HepG2 (cell line): ENCODE measurements around the gene PLXNA4. TPM values are rescaled to one million over a fixed set of nuclear protein-coding genes. Genes with fewer than 3 reads are reported as not detected.

ENCODE experiments used
- ATAC-seq: fragments of 200-7000 bp; cut with Tn5 transposase; 3 replicates; pipeline ENCODE4 v1.9.1; 2020; ENCODE audit warnings: mild to moderate bottlenecking, moderate library complexity
- BruUV-seq: library from RNA; stranded (reverse); fragments of 400-500 nt; replicated peaks from 2 replicates; lab custom pipeline; 2021; lab: Mats Ljungman, UMichigan
- CTCF ChIA-PET: fragments of 300-600 bp; formaldehyde crosslinking; extraction: SDS; loops from one replicate; lab custom pipeline; 2021; ENCODE audit warnings: low total read pairs, inconsistent platforms, low intra/inter-chr PET ratio; lab: Yijun Ruan, JAX
- POLR2A ChIA-PET: fragments of 350-600 bp; sonication (Branson Sonifier 250); formaldehyde crosslinking; loops from one replicate; lab custom pipeline; 2020; ENCODE audit warnings: antibody characterized with exemption, inconsistent platforms; lab: Yijun Ruan, JAX
- DNase-seq: peaks from one replicate; pipeline ENCODE4 v3.0.0-alpha.2; 2015; ENCODE audit warnings: low spot score
- FAIRE-seq: peaks from 3 replicates; lab custom pipeline; 2011; peaks lifted over from hg19 to GRCh38; lab: Jason Lieb, UNC
- H2AFZ ChIP-seq: one replicate; pipeline ENCODE4 v1.6.1; 2011; ENCODE audit warnings: low read length, inconsistent platforms
- H3K27ac ChIP-seq: fragments of 300-600 bp; 3 replicates; pipeline ENCODE4 v1.8.0; 2011; ENCODE audit warnings: mixed run types, mild to moderate bottlenecking, mixed read lengths, low read length, inconsistent platforms; ENCODE audit not compliant: insufficient read depth; ENCODE audit errors: extremely low read length
- H3K27me3 ChIP-seq, 2 experiments: fragments of 200-600 bp in 1 of 2; 2 replicates in 1 of 2; 3 replicates in 1 of 2; pipeline versions ENCODE4 v1.6.0 to v1.8.0; 2011; ENCODE audit warnings: low read length in 2 of 2, mild to moderate bottlenecking in 2 of 2, moderate library complexity in 2 of 2, inconsistent platforms in 1 of 2; ENCODE audit not compliant: insufficient read depth in 2 of 2, control insufficient read depth in 1 of 2
- H3K36me3 ChIP-seq, 2 experiments: fragments of 200-600 bp in 1 of 2; replicated peaks in 1 of 2; 2 replicates in 1 of 2; 3 replicates in 1 of 2; pipeline versions ENCODE4 v1.5.1 to v1.8.0; 2011; ENCODE audit warnings: low read length in 2 of 2, inconsistent platforms in 1 of 2; ENCODE audit not compliant: insufficient read depth in 2 of 2, control insufficient read depth in 1 of 2
- H3K4me1 ChIP-seq: 2 replicates; pipeline ENCODE4 v1.5.1; 2012; ENCODE audit warnings: low read length, inconsistent platforms; ENCODE audit not compliant: insufficient read depth
- H3K4me2 ChIP-seq: 2 replicates; pipeline ENCODE4 v1.6.0; 2011; ENCODE audit warnings: low read depth, low read length, inconsistent platforms
- H3K4me3 ChIP-seq, 3 experiments: fragments of 200-600 bp in 1 of 3; sonication (generic), shearing (Covaris generic) in 1 of 3; replicated peaks in 1 of 3; 2 replicates each; pipeline ENCODE4 v1.5.1; 2011 to 2016; ENCODE audit warnings: low read length in 3 of 3, inconsistent platforms in 2 of 3, low read depth in 2 of 3, mild to moderate bottlenecking in 2 of 3, control low read depth in 1 of 3, mixed read lengths in 1 of 3; ENCODE audit not compliant: insufficient read depth in 1 of 3
- H3K79me2 ChIP-seq: one replicate; pipeline ENCODE4 v1.6.1; 2011; ENCODE audit warnings: low read length, inconsistent platforms; ENCODE audit not compliant: insufficient read depth
- H3K9ac ChIP-seq: 2 replicates; pipeline ENCODE4 v1.6.0; 2011; ENCODE audit warnings: mild to moderate bottlenecking, low read depth, low read length, inconsistent platforms; ENCODE audit not compliant: insufficient read depth
- H3K9me3 ChIP-seq: 2 replicates; pipeline ENCODE4 v1.5.1; 2012; ENCODE audit warnings: mild to moderate bottlenecking, low read length
- H4K20me1 ChIP-seq: 2 replicates; pipeline ENCODE4 v1.6.0; 2011; ENCODE audit warnings: inconsistent platforms, mild to moderate bottlenecking, low read length, moderate library complexity; ENCODE audit not compliant: insufficient read depth
- EP300 ChIP-seq, 3 experiments: sonication (generic) in 1 of 3; formaldehyde crosslinking in 1 of 3; IDR thresholded peaks; 2 replicates each; pipeline versions ENCODE4 v1.5.1 to v1.6.1; 2011 to 2020; ENCODE audit warnings: low read depth in 2 of 3, low read length in 2 of 3, borderline replicate concordance in 1 of 3, improper control_type of control experiment in 1 of 3, mild to moderate bottlenecking in 1 of 3, missing genetic modification reagents in 1 of 3, moderate library complexity in 1 of 3
- GATA4 ChIP-seq: sonication (generic); IDR thresholded peaks from 2 replicates; pipeline ENCODE4 v1.6.1; 2016; ENCODE audit warnings: antibody characterized with exemption, low read depth, borderline replicate concordance
- PAX8 ChIP-seq: sonication (generic); formaldehyde crosslinking; IDR thresholded peaks from 2 replicates; pipeline ENCODE4 v1.8.0; 2022; ENCODE audit warnings: mild to moderate bottlenecking, missing genetic modification reagents, borderline replicate concordance
- SRSF9 ChIP-seq: fragments of 200-400 bp; formaldehyde crosslinking; IDR thresholded peaks from 2 replicates; pipeline ENCODE4 v1.6.1; 2018; ENCODE audit warnings: borderline replicate concordance, mild to moderate bottlenecking, low read depth, low read length; ENCODE audit not compliant: insufficient read depth, poor library complexity, severe bottlenecking
- THAP11 ChIP-seq: IDR thresholded peaks from 2 replicates; pipeline ENCODE4 v1.6.1; 2016; ENCODE audit warnings: missing biosample characterization, missing genetic modification reagents
- XBP1 ChIP-seq: sonication (generic); formaldehyde crosslinking; IDR thresholded peaks from 2 replicates; pipeline ENCODE4 v1.5.0; 2020; ENCODE audit warnings: missing genetic modification reagents
- YY1 ChIP-seq: IDR thresholded peaks from 2 replicates; pipeline ENCODE4 v1.6.1; 2011; ENCODE audit warnings: low read length, low read depth, moderate library complexity, mild to moderate bottlenecking; ENCODE audit not compliant: insufficient read depth, insufficient replicate concordance
- ZMYM3 ChIP-seq: sonication (generic); formaldehyde crosslinking; IDR thresholded peaks from 2 replicates; pipeline ENCODE4 v1.5.1; 2020; ENCODE audit warnings: mild to moderate bottlenecking, missing genetic modification reagents
- WGBS: methylation state at CpG from one replicate; pipeline ENCODE4 v1.1.6; 2017; ENCODE audit warnings: low lambda C conversion rate; 5-methylcytosine and 5-hydroxymethylcytosine counted together
- in situ Hi-C: cut with HindIII; loops from 2 replicates; pipeline ENCODE4 v1.10.0; 2017; ENCODE audit warnings: low pct_unique_long_range_greater_than_20kb; ENCODE audit not compliant: extremely low pct_ligation_motif_present
- intact Hi-C: fragments of 100-400 bp; cut with micrococcal nuclease; formaldehyde crosslinking; loops from one replicate; pipeline ENCODE4 v1.10.0; 2022; ENCODE audit not compliant: unreplicated experiment
- polyA plus RNA-seq, 8 experiments: library from polyadenylated mRNA; depleted of rRNA in 3 of 8; stranded (reverse) in 7 of 8; unstranded in 1 of 8; fragments of >200 nt; fragmentation: Illumina TruSeq in 4 of 8; extraction: Trizol in 4 of 8; gene quantifications; 2 replicates each; pipeline versions ENCODE4 v1.2.1 to v1.2.3, GENCODE V29; 2011 to 2016; ENCODE audit warnings: low read depth in 4 of 8, missing spikeins in 1 of 8, mixed read lengths in 1 of 8; ENCODE audit not compliant: insufficient read depth in 1 of 8
- total RNA-seq, 5 experiments: library from RNA; depleted of rRNA; stranded (reverse); fragments of >200 nt; fragmentation: Illumina TruSeq; extraction: Trizol; gene quantifications; 2 replicates each; pipeline ENCODE4 v1.2.3, GENCODE V29; 2016; ENCODE audit warnings: low read depth in 1 of 5
- TF ChIP-seq, protein P1 (sequence below): sonication (generic); formaldehyde crosslinking; IDR thresholded peaks from 2 replicates; pipeline ENCODE4 v1.8.1; 2023; ENCODE audit warnings: mild to moderate bottlenecking, missing genetic modification reagents, borderline replicate concordance
- TF ChIP-seq, protein P2 (sequence below): sonication (generic); formaldehyde crosslinking; IDR thresholded peaks from 2 replicates; pipeline ENCODE4 v1.4.0; 2020; ENCODE audit warnings: low read depth, mild to moderate bottlenecking, missing genetic modification reagents

PLXNA4 gene
- total and polyA plus RNA-seq, 2 of the 13 experiments (the other 11 are each of a cell fraction or from before 2014, with no cell fraction given): 0.01 to 0.04 TPM

DNA sequence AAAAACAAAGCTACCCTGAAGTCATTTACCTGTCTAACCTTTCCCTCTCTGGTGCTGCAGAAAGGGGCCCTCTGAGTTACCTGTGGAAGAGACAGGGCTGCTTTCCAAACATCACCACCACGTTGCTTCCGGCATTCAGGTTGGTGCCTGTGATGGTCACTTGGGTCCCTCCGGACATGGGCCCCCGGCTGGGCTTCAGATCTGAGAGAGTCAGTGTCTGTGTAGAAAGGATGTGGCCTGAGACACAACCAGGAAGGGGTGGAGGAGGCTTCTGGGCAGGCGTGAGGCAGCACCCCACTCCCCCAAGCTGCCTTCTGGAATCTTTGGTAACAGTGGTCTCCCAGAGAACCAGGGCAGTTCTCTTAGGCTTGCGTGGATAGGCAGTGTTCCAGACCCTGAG is 388.9 kb downstream of the PLXNA4 start:
- Histone ChIP-seq H3K27ac (no peak overlapping the region), H3K4me3 (no peak overlapping the region), H3K9ac (no peak overlapping the region), H3K27me3 (peaks cover 0 to 10% of the 10 kb centered on the region in 2 experiments; a peak in 1 of 5 replicates), H3K9me3 (peaks cover 30% of the 10 kb centered on the region), H3K79me2 (no peaks in the 10 kb centered on the region), H4K20me1 (no peaks in the 10 kb centered on the region), H3K36me3 (no peaks in the 10 kb centered on the region), H2AFZ (no peak overlapping the region), H3K4me1 (no peaks in the 10 kb centered on the region), H3K4me2 (no peak overlapping the region)
- intact Hi-C loops: no loop called here
- TF ChIP-seq ZMYM3 (CRISPR knock-in tag) (no peak), PAX8 (no peak), XBP1 (CRISPR knock-in tag) (no peak)
- FAIRE-seq (no peak), ATAC-seq (no peak), DNase-seq (no peak)
- 40% methylated on average over 4 of the region's 6 CpGs for WGBS
- ChIA-PET CTCF (no interaction called here), POLR2A (no interaction called here)
- no TSS peak for BruUV-seq
- in situ Hi-C loops: no loop called here

DNA sequence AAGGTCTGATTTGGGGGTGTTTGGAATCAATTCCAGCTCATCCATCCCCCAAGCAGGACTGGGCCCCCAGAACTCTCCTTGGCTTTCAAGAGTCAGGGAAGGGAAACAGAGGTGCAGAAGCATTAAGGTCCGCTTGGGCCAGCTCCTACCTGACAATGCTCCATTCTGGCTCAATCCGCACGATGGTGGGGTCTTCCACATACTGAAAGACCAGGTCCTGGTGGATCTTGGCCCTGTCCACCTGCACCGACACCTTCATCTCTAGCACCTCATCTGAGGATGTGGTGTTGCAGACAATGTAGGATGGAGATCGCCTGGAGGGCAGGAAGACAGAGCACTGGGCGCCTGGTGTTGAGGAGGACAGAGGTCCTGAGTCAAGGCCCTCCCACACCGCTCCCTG is 391.1 kb downstream of the PLXNA4 start:
- DNase-seq: no peak
- ATAC-seq: no peak
- no peaks in the 10 kb centered on the region for H3K36me3 ChIP-seq
- H3K4me1 ChIP-seq: no peaks in the 10 kb centered on the region
- in situ Hi-C loops: no loop called here
- H3K27me3 ChIP-seq: peaks cover 0 to 9% of the 10 kb centered on the region in 2 experiments; a peak in 2 of 5 replicates
- no peak overlapping the region for H3K27ac ChIP-seq
- WGBS: 9% methylated on average over 7 of the region's 7 CpGs
- no TSS peak for BruUV-seq
- no peak overlapping the region for H3K9ac ChIP-seq
- peaks cover 30% of the 10 kb centered on the region for H3K9me3 ChIP-seq
- H3K4me2 ChIP-seq: no peak overlapping the region
- CTCF ChIA-PET: no interaction called here
- H3K79me2 ChIP-seq: no peaks in the 10 kb centered on the region
- no peak for FAIRE-seq
- no peak overlapping the region for H3K4me3 ChIP-seq
- H2AFZ ChIP-seq: no peak overlapping the region
- intact Hi-C loops: no loop called here
- no peaks in the 10 kb centered on the region for H4K20me1 ChIP-seq
- POLR2A ChIA-PET: no interaction called here
- TF ChIP-seq, protein P1, sequence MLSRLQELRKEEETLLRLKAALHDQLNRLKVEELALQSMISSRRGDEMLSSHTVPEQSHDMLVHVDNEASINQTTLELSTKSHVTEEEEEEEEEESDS (CRISPR knock-in tag): no peak
- TF ChIP-seq, protein P2, sequence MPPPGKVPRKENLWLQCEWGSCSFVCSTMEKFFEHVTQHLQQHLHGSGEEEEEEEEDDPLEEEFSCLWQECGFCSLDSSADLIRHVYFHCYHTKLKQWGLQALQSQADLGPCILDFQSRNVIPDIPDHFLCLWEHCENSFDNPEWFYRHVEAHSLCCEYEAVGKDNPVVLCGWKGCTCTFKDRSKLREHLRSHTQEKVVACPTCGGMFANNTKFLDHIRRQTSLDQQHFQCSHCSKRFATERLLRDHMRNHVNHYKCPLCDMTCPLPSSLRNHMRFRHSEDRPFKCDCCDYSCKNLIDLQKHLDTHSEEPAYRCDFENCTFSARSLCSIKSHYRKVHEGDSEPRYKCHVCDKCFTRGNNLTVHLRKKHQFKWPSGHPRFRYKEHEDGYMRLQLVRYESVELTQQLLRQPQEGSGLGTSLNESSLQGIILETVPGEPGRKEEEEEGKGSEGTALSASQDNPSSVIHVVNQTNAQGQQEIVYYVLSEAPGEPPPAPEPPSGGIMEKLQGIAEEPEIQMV (CRISPR knock-in tag): no peak
- TF ChIP-seq THAP11 (CRISPR knock-in tag) (no peak), SRSF9 (no peak), YY1 (no peak), GATA4 (no peak), EP300 (IDR thresholded peaks at IDR 0.05; ENCODE audit: low read depth in 2 of 2, low read length in 2 of 2) (no peak), EP300 (CRISPR knock-in tag; IDR thresholded peaks at IDR 0.05; ENCODE audit: borderline replicate concordance) (no peak)
